ENCODE data around the gene IFNK.

IFNK gene

DNA sequence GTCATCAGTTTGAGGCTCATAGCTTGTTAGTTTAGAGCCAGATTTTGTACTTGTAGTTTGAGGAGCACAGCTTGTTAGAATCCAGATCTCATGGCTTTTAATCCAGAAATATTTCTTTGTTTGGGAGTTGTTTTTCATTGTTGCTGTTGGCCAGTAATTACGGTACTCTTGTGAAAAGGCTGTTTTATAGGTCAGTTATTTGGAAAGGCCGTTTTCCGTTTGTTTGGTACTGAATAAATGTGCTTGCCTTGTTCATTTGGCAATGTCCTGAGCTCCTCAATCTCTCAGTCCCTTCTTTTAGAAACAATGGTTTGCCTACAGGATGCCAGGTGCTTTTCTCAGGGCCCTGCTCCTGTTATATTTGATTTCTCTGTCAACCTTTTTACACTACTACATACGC lies 10.0 kb downstream of the IFNK start:
- no peaks in the 10 kb centered on the region for H3K36me3 ChIP-seq (ENCODE audit: control insufficient read depth, insufficient read depth, low read length)
- TF ChIP-seq, protein P1, sequence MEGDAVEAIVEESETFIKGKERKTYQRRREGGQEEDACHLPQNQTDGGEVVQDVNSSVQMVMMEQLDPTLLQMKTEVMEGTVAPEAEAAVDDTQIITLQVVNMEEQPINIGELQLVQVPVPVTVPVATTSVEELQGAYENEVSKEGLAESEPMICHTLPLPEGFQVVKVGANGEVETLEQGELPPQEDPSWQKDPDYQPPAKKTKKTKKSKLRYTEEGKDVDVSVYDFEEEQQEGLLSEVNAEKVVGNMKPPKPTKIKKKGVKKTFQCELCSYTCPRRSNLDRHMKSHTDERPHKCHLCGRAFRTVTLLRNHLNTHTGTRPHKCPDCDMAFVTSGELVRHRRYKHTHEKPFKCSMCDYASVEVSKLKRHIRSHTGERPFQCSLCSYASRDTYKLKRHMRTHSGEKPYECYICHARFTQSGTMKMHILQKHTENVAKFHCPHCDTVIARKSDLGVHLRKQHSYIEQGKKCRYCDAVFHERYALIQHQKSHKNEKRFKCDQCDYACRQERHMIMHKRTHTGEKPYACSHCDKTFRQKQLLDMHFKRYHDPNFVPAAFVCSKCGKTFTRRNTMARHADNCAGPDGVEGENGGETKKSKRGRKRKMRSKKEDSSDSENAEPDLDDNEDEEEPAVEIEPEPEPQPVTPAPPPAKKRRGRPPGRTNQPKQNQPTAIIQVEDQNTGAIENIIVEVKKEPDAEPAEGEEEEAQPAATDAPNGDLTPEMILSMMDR (IDR thresholded peaks at IDR 0.05; ENCODE audit: insufficient read depth, low read length, poor library complexity, severe bottlenecking): no peak
- no peak for DNase-seq (ENCODE audit: extremely low read depth, insufficient read length)
- H3K27me3 ChIP-seq (replicated peaks; ENCODE audit: control insufficient read depth, insufficient read depth, low read length): no peaks in the 10 kb centered on the region
- H3K4me3 ChIP-seq (replicated peaks; ENCODE audit: low read depth, low read length): no peak overlapping the region

DNA sequence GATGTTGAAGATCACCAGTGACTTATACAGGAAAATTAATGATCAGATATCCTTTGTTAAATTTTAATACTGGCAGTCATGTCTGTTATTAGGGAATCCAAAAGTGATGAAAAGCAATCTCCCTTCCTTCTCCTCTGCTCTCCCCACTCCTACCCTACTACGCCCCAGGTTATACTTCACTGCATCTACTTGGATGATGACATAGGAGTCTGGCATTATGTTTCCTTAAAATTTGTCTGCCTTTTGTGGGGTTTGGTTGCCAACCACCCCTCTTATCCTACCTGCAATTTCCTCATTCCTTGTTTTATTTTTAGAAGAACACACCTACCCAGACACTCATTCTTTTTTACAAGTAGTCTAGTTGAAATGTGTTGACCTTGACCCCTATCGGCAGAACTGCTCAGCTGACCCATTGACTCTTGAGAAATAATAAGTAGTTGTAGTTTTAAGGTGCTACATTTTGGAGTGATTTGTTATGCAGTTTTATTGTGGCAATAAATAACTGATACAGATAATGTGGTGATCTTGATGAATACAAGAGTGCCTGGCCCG lies 10.6 kb downstream of the IFNK start:
- H3K36me3 ChIP-seq (ENCODE audit: control insufficient read depth, insufficient read depth, low read length): no peaks in the 10 kb centered on the region
- DNase-seq (ENCODE audit: extremely low read depth, insufficient read length): no peak
- TF ChIP-seq, protein P1 (IDR thresholded peaks at IDR 0.05; ENCODE audit: insufficient read depth, low read length, poor library complexity, severe bottlenecking): no peak
- no peaks in the 10 kb centered on the region for H3K27me3 ChIP-seq (replicated peaks; ENCODE audit: control insufficient read depth, insufficient read depth, low read length)
- H3K4me3 ChIP-seq (replicated peaks; ENCODE audit: low read depth, low read length): no peak overlapping the region

DNA sequence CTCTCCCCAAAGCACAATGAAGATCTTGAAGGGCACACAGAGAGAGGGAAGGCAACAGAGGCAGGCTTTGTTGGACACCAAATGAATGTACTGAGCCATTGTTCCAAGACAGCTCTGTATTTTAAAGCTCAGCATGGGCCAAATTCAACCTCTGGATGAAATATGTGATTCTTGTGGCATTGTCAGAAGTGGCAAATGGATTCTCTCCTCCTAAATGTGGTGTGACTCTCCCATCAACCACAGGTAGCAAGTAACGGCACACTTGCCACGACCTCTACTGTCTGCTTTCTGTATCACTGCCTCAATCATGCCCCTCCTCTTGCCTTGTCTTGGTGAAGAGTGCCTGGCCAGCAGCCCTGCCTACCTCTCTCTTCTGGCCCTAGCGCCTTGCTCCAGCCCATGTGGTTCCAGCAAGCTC lies 11.6 kb downstream of the IFNK start:
- Histone ChIP-seq H3K27me3 (replicated peaks; ENCODE audit: control insufficient read depth, insufficient read depth, low read length) (no peaks in the 10 kb centered on the region), H3K4me3 (replicated peaks; ENCODE audit: low read depth, low read length) (no peak overlapping the region), H3K36me3 (ENCODE audit: control insufficient read depth, insufficient read depth, low read length) (no peaks in the 10 kb centered on the region)
- DNase-seq (ENCODE audit: extremely low read depth, insufficient read length): no peak
- TF ChIP-seq, protein P1 (IDR thresholded peaks at IDR 0.05; ENCODE audit: insufficient read depth, low read length, poor library complexity, severe bottlenecking): peak; percentile 53

DNA sequence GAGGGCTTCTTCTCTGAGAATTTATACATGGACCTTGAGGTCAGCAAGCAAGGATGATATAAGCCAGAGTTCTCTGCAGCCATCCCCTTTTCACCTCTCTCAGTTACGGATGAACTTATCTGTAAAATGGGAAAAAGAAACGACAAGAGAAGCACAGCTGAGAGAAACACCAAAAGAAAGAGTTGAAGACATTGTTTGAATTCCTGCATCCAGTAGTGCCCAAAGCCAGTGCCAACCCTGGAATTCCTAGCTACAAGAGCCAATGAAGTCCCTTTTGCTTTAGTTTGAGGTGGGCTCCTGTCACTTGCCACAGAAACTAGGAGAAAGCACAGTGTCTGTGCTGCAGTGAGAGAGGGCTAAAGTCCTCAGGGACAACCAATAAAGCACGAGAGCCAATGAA lies 12.1 kb downstream of the IFNK start:
- TF ChIP-seq, protein P1 (IDR thresholded peaks at IDR 0.05; ENCODE audit: insufficient read depth, low read length, poor library complexity, severe bottlenecking): no peak
- Histone ChIP-seq H3K4me3 (replicated peaks; ENCODE audit: low read depth, low read length) (no peak overlapping the region), H3K36me3 (ENCODE audit: control insufficient read depth, insufficient read depth, low read length) (no peaks in the 10 kb centered on the region), H3K27me3 (replicated peaks; ENCODE audit: control insufficient read depth, insufficient read depth, low read length) (no peaks in the 10 kb centered on the region)
- DNase-seq (ENCODE audit: extremely low read depth, insufficient read length): no peak

DNA sequence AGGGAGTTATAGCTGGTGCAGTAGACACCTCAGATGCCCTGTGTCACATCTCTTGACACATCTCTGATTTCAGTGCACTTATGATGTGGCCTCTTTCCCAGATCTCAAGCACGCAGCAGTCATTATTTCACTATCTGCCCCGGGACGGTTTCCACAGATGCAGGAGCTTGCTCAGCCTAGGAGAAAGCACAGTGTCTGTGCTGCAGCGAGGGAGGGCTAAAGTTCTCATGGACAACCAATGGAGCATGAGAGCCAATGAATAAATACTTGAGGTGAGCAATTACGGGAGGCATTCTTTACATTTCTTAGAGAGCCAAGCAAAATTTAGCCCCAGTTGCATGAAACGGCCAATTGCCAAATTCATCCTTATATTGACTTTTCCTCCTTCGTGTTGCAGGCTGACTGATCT lies 12.9 kb downstream of the IFNK start:
- Histone ChIP-seq H3K27me3 (replicated peaks; ENCODE audit: control insufficient read depth, insufficient read depth, low read length) (no peaks in the 10 kb centered on the region), H3K36me3 (ENCODE audit: control insufficient read depth, insufficient read depth, low read length) (no peaks in the 10 kb centered on the region), H3K4me3 (replicated peaks; ENCODE audit: low read depth, low read length) (no peak overlapping the region)
- TF ChIP-seq, protein P1 (IDR thresholded peaks at IDR 0.05; ENCODE audit: insufficient read depth, low read length, poor library complexity, severe bottlenecking): no peak
- no peak for DNase-seq (ENCODE audit: extremely low read depth, insufficient read length)

DNA sequence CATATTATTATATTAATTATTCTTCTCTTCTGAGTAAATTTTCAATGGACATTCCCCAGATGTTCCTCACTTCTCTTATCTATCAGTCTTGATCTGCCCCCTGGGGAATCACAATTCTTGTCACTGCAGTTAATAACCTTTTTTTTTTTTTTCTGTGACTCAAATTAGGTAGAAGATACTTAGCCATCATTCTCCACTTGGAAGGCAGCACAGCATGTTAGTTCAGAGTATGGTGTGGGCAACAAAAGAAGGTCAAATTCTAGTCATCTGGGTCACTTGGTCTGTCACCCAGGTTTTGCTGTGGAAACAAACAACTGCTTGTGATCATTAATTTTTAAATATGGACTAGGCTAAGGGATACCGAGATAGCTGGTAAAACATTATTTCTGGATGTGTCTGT lies 13.7 kb downstream of the IFNK start:
- Histone ChIP-seq H3K4me3 (replicated peaks; ENCODE audit: low read depth, low read length) (no peak overlapping the region), H3K27me3 (replicated peaks; ENCODE audit: control insufficient read depth, insufficient read depth, low read length) (no peaks in the 10 kb centered on the region), H3K36me3 (ENCODE audit: control insufficient read depth, insufficient read depth, low read length) (no peaks in the 10 kb centered on the region)
- no peak for DNase-seq (ENCODE audit: extremely low read depth, insufficient read length)
- TF ChIP-seq, protein P1 (IDR thresholded peaks at IDR 0.05; ENCODE audit: insufficient read depth, low read length, poor library complexity, severe bottlenecking): no peak

Data from GM06990 (cell line).